ENCODE results near the gene RNF38. TPM values are rescaled to one million over a fixed set of nuclear protein-coding genes. Genes with fewer than 3 reads are reported as not detected.
"Not testable (repeated sequence)": the region's sequence is repeated elsewhere in the genome, so short reads cannot be mapped to it uniquely, and the experiment has no call there.

RNF38 gene
- total RNA-seq, 1 experiment from 2014 or later: 18.1 TPM

GRCh38 chr9:36386396-36386965, 13.6 kb downstream of the RNF38 start:
- H3K9ac ChIP-seq (ENCODE audit: low read length); DNase-seq (ENCODE audit: low read depth, low spot score); RAD21 ChIA-PET (ENCODE audit: low non-redundant PET in 1 of 2, low total read pairs in 2 of 2, uncharacterized antibody in 2 of 2, unreplicated experiment in 2 of 2); H3K27ac ChIP-seq (ENCODE audit: low read depth, low read length); H3K9me2 ChIP-seq (ENCODE audit: insufficient read depth); H3K4me3 ChIP-seq (replicated peaks in 1 of 2; ENCODE audit: low read depth in 1 of 2, low read length in 2 of 2); intact Hi-C loops (cut with micrococcal nuclease); H3K27me3 ChIP-seq (ENCODE audit: insufficient read depth, low read length); CTCF ChIA-PET; POLR2A ChIA-PET; H2AFZ ChIP-seq (ENCODE audit: low read depth, low read length, poor library complexity, severe bottlenecking); BruUV-seq (replicated peaks); H3K36me3 ChIP-seq (ENCODE audit: control insufficient read depth in 1 of 2, insufficient read depth in 2 of 2, low read length in 2 of 2); H4K20me1 ChIP-seq (ENCODE audit: insufficient read depth); H3K9me3 ChIP-seq (ENCODE audit: control insufficient read depth in 1 of 2, insufficient read depth in 1 of 2, low read depth in 1 of 2, low read length in 2 of 2): not testable (repeated sequence)
- TF ChIP-seq CEBPB (IDR thresholded peaks at IDR 0.05; ENCODE audit: low read depth): 0 out of 2 replicates have a peak, but pooled peaks have one; percentile 33
- TF ChIP-seq JUND (IDR thresholded peaks at IDR 0.05): peak; percentile 70
- peak; percentile 73 for TF ChIP-seq FOSL1 (IDR thresholded peaks at IDR 0.05; ENCODE audit: low read depth)
- TF ChIP-seq SP1 (IDR thresholded peaks at IDR 0.05; ENCODE audit: low read depth): peak; percentile 59; the same call in 1 of the 2 replicates
- peak; percentile 67 for ATAC-seq
- H3K4me1 ChIP-seq (ENCODE audit: control insufficient read depth in 1 of 2, insufficient read depth in 2 of 2, low read length in 2 of 2): peaks cover 0 to 17% of the 10 kb centered on the region in 2 experiments; a peak in 2 of 4 replicates
- H3K79me2 ChIP-seq (ENCODE audit: insufficient read depth, low read length): peaks cover 57% of the 10 kb centered on the region
- H3K4me2 ChIP-seq (ENCODE audit: low read length): peak overlapping the region; percentile 18

DNA sequence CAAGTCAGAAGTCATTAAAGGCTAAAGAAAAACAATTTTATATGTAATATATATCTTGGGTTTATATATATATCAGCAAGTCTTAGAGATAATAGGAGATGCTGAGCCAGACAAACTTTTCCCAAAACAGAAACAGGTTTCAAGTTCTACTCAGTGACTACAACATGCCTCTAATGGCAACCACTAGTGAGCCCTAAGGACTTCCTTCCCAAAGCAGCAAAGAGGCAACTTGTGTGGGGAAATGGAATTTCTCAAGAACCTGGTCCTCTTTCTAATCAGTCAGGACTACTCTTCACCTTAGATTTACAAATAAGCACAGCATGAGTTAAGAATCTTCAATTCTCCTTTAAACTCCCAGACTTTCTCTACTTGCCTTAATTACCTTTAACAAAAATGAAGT, 17.6 kb downstream of the RNF38 start:
- CTCF ChIA-PET: no interaction called here

More for the DNA sequence above, 17.6 kb downstream of the RNF38 start:
- Histone ChIP-seq H3K9me3 (ENCODE audit: control insufficient read depth in 1 of 2, insufficient read depth in 1 of 2, low read depth in 1 of 2, low read length in 2 of 2) (no peaks in the 10 kb centered on the region), H3K4me2 (ENCODE audit: low read length) (no peak overlapping the region), H3K4me1 (ENCODE audit: control insufficient read depth in 1 of 2, insufficient read depth in 2 of 2, low read length in 2 of 2) (peaks cover 0 to 25% of the 10 kb centered on the region in 2 experiments; a peak in 2 of 4 replicates), H3K79me2 (ENCODE audit: insufficient read depth, low read length) (peaks cover 70% of the 10 kb centered on the region), H2AFZ (ENCODE audit: low read depth, low read length, poor library complexity, severe bottlenecking) (no peak overlapping the region), H3K36me3 (ENCODE audit: control insufficient read depth in 1 of 2, insufficient read depth in 2 of 2, low read length in 2 of 2) (no peaks in the 10 kb centered on the region), H3K27me3 (ENCODE audit: insufficient read depth, low read length) (no peaks in the 10 kb centered on the region), H3K27ac (ENCODE audit: low read depth, low read length) (no peak overlapping the region), H3K9me2 (ENCODE audit: insufficient read depth) (no peaks in the 10 kb centered on the region), H3K9ac (ENCODE audit: low read length) (no peak overlapping the region), H4K20me1 (ENCODE audit: insufficient read depth) (no peaks in the 10 kb centered on the region), H3K4me3 (replicated peaks in 1 of 2; ENCODE audit: low read depth in 1 of 2, low read length in 2 of 2) (no peak overlapping the region)
- ATAC-seq (no peak), DNase-seq (ENCODE audit: low read depth, low spot score) (no peak)
- intact Hi-C loops (cut with micrococcal nuclease): no loop called here
- POLR2A ChIA-PET: no interaction called here
- BruUV-seq (replicated peaks): no TSS peak
- TF ChIP-seq CBX3 (IDR thresholded peaks at IDR 0.05; ENCODE audit: low read depth): no peak
- TF ChIP-seq CTCF (IDR thresholded peaks at IDR 0.05 in 2 of 3, conservative IDR thresholded peaks at IDR 0.05 in 1 of 3; ENCODE audit: borderline replicate concordance in 1 of 3, insufficient read depth in 1 of 3, low read depth in 2 of 3, low read length in 2 of 3): no peak
- TF ChIP-seq EZH2 (IDR thresholded peaks at IDR 0.05): no peak
- no peak for TF ChIP-seq FOSL1 (IDR thresholded peaks at IDR 0.05; ENCODE audit: low read depth)
- TF ChIP-seq, protein P1, sequence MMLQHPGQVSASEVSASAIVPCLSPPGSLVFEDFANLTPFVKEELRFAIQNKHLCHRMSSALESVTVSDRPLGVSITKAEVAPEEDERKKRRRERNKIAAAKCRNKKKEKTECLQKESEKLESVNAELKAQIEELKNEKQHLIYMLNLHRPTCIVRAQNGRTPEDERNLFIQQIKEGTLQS (IDR thresholded peaks at IDR 0.05): no peak
- no peak for TF ChIP-seq POLR2AphosphoS5 (IDR thresholded peaks at IDR 0.05; ENCODE audit: low read depth, low read length)
- TF ChIP-seq CEBPB (IDR thresholded peaks at IDR 0.05; ENCODE audit: low read depth): no peak
- no peak for TF ChIP-seq SRF (IDR thresholded peaks at IDR 0.05; ENCODE audit: low read depth)
- TF ChIP-seq YY1 (IDR thresholded peaks at IDR 0.05; ENCODE audit: extremely low read depth, insufficient replicate concordance, low read depth, low read length): no peak
- TF ChIP-seq MAX (IDR thresholded peaks at IDR 0.05): no peak
- no peak for TF ChIP-seq ZFX (IDR thresholded peaks at IDR 0.05)
- no peak for TF ChIP-seq JUND (IDR thresholded peaks at IDR 0.05)
- no peak for TF ChIP-seq ELF1 (IDR thresholded peaks at IDR 0.05; ENCODE audit: borderline replicate concordance, low read depth)
- TF ChIP-seq SP1 (IDR thresholded peaks at IDR 0.05; ENCODE audit: low read depth): no peak
- RAD21 ChIA-PET (ENCODE audit: low non-redundant PET in 1 of 2, low total read pairs in 2 of 2, uncharacterized antibody in 2 of 2, unreplicated experiment in 2 of 2): no interaction called here
